NT2/D1 (cell line): Measurements from ENCODE around the gene CEP112.

Experiments
- SUZ12 ChIP-seq: IDR thresholded peaks from 2 replicates; pipeline ENCODE4 v1.6.1; 2011; ENCODE audit not compliant: insufficient read length, insufficient read depth; ENCODE audit errors: extremely low read depth
- YY1 ChIP-seq: IDR thresholded peaks from 2 replicates; pipeline ENCODE4 v1.6.1; 2011; ENCODE audit not compliant: insufficient read length, insufficient read depth
- ZNF274 ChIP-seq: IDR thresholded peaks from 2 replicates; pipeline ENCODE4 v1.6.1; 2011; ENCODE audit warnings: mild to moderate bottlenecking, low read depth, low read length

DNA sequence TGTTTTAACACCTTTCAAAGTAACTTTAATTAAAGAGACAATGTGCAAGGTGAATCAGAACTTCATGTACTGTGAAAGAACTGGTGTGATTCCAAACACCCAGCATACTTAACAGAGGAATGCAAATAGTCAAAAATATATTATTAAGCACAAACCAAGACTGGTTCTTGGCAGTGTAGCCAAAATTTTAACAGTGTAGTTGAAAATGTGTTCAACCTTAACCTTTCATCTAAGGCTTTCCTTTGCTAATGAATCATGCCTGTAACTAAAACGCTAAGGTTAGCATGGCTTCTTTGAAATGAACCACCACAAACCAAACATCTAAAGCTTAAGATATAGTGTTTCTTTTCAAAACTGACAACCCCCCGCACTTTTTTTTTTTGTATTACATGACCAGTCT is 484.2 kb downstream of the CEP112 start:
- TF ChIP-seq YY1 (no peak), SUZ12 (no peak), ZNF274 (no peak)
